CD4-positive, alpha-beta T cell treated with Interleukin-1 beta for 1 hour (primary cell): ENCODE results near the gene JARID2.

Source experiments
- DNase-seq, 2 donors: peaks; one replicate each; pipeline ENCODE4 v3.0.0-alpha.2; 2020 to 2022

The JARID2 gene

GRCh38 chr6:15476631-15477380, 230.9 kb downstream of the JARID2 start:
- no peak for DNase-seq

- DNase-seq, result no peak
Measured at GRCh38 chr6:15477746-15478145, 231.9 kb downstream of the JARID2 start.

GRCh38 chr6:15479761-15480160, 233.9 kb downstream of the JARID2 start:
- no peak for DNase-seq

- DNase-seq, result no peak
Measured at GRCh38 chr6:15480525-15480924, 234.7 kb downstream of the JARID2 start.

GRCh38 chr6:15481390-15482291, 235.8 kb downstream of the JARID2 start:
- DNase-seq, result no peak

GRCh38 chr6:15483060-15483459, 237.2 kb downstream of the JARID2 start:
- DNase-seq, result no peak

- DNase-seq, result no peak
Measured at GRCh38 chr6:15484140-15484539, 238.3 kb downstream of the JARID2 start.

- no peak for DNase-seq
Measured at GRCh38 chr6:15484821-15485220, 239.0 kb downstream of the JARID2 start.

- DNase-seq, result no peak
Measured at GRCh38 chr6:15485936-15486335, 240.1 kb downstream of the JARID2 start.

GRCh38 chr6:15487262-15487661, 241.4 kb downstream of the JARID2 start:
- no peak for DNase-seq

- DNase-seq, result no peak
Measured at GRCh38 chr6:15489261-15489962, 243.5 kb downstream of the JARID2 start.

- DNase-seq, result no peak
Measured at GRCh38 chr6:15490242-15491100, 244.6 kb downstream of the JARID2 start.

GRCh38 chr6:15491255-15491985, 245.6 kb downstream of the JARID2 start:
- DNase-seq, result peak; percentile 68 to 69

- no peak for DNase-seq
Measured at GRCh38 chr6:15491986-15492269, 246.1 kb downstream of the JARID2 start.

- DNase-seq, result no peak
Measured at GRCh38 chr6:15493437-15494168, 247.7 kb downstream of the JARID2 start.

GRCh38 chr6:15495375-15495901, 249.6 kb downstream of the JARID2 start:
- no peak for DNase-seq

GRCh38 chr6:15496345-15497131, 250.7 kb downstream of the JARID2 start:
- no peak for DNase-seq

- no peak for DNase-seq
Measured at GRCh38 chr6:15498640-15499039, 252.8 kb downstream of the JARID2 start.

- DNase-seq, result no peak
Measured at GRCh38 chr6:15499125-15499524, 253.3 kb downstream of the JARID2 start.

GRCh38 chr6:15499591-15499990, 253.7 kb downstream of the JARID2 start:
- no peak for DNase-seq
